Ishikawa (cell line): ENCODE measurements around the gene INO80.

Source experiments
- CREB1 ChIP-seq: IDR thresholded peaks from 2 replicates; pipeline ENCODE4 v1.6.1; 2012; ENCODE audit warnings: low read depth
- EGR1 ChIP-seq: IDR thresholded peaks from 2 replicates; pipeline ENCODE4 v1.6.1; 2012
- EP300 ChIP-seq: IDR thresholded peaks from 2 replicates; pipeline ENCODE4 v1.6.1; 2012; ENCODE audit warnings: borderline replicate concordance
- FOXM1 ChIP-seq: IDR thresholded peaks from 2 replicates; pipeline ENCODE4 v1.6.1; 2012; ENCODE audit warnings: low read depth, borderline replicate concordance
- NFIC ChIP-seq: IDR thresholded peaks from 2 replicates; pipeline ENCODE4 v1.6.1; 2012
- RAD21 ChIP-seq: IDR thresholded peaks from 2 replicates; pipeline ENCODE4 v1.6.1; 2012; ENCODE audit warnings: low read depth
- TAF1 ChIP-seq: IDR thresholded peaks from 2 replicates; pipeline ENCODE4 v1.6.1; 2012; ENCODE audit warnings: low read depth, mild to moderate bottlenecking
- TCF12 ChIP-seq: IDR thresholded peaks from 2 replicates; pipeline ENCODE4 v1.6.1; 2012; ENCODE audit warnings: low read depth
- TEAD4 ChIP-seq: IDR thresholded peaks from 2 replicates; pipeline ENCODE4 v1.6.1; 2012
- YY1 ChIP-seq: IDR thresholded peaks from 2 replicates; pipeline ENCODE4 v1.6.1; 2012; ENCODE audit warnings: low read depth
- ZBTB7A ChIP-seq: IDR thresholded peaks from 2 replicates; pipeline ENCODE4 v1.6.1; 2012; ENCODE audit warnings: low read depth
- TF ChIP-seq, protein P1 (sequence below): IDR thresholded peaks from 2 replicates; pipeline ENCODE4 v1.6.1; 2012; ENCODE audit warnings: low read depth, mild to moderate bottlenecking
- TF ChIP-seq, protein P2 (sequence below): IDR thresholded peaks from 2 replicates; pipeline ENCODE4 v1.6.1; 2012
- TF ChIP-seq, protein P3 (sequence below): IDR thresholded peaks from 2 replicates; pipeline ENCODE4 v1.6.1; 2012

DNA sequence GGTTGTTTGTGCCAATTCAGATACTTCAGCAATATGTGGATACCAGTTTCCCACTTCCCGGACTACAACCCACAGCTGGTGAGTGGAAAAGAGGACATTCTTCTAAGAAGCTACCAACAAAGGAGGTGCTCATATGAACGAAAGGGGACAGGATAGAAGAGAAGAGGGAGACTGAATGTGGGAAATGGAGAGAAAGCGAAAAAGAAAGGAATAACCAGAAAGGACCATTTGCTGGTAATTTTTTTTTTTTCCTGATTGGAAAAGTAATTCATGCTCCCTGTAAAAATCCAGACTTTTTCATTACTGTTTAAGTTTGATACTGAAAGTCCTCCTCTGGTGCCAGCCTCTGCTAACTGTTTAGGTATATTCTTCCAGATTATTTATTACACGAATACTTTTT, 164.3 kb downstream of the INO80 start:
- TF ChIP-seq NFIC: no peak
- TF ChIP-seq, protein P1, sequence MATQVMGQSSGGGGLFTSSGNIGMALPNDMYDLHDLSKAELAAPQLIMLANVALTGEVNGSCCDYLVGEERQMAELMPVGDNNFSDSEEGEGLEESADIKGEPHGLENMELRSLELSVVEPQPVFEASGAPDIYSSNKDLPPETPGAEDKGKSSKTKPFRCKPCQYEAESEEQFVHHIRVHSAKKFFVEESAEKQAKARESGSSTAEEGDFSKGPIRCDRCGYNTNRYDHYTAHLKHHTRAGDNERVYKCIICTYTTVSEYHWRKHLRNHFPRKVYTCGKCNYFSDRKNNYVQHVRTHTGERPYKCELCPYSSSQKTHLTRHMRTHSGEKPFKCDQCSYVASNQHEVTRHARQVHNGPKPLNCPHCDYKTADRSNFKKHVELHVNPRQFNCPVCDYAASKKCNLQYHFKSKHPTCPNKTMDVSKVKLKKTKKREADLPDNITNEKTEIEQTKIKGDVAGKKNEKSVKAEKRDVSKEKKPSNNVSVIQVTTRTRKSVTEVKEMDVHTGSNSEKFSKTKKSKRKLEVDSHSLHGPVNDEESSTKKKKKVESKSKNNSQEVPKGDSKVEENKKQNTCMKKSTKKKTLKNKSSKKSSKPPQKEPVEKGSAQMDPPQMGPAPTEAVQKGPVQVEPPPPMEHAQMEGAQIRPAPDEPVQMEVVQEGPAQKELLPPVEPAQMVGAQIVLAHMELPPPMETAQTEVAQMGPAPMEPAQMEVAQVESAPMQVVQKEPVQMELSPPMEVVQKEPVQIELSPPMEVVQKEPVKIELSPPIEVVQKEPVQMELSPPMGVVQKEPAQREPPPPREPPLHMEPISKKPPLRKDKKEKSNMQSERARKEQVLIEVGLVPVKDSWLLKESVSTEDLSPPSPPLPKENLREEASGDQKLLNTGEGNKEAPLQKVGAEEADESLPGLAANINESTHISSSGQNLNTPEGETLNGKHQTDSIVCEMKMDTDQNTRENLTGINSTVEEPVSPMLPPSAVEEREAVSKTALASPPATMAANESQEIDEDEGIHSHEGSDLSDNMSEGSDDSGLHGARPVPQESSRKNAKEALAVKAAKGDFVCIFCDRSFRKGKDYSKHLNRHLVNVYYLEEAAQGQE: no peak
- no peak for TF ChIP-seq FOXM1
- no peak for TF ChIP-seq RAD21
- no peak for TF ChIP-seq EP300
- TF ChIP-seq YY1: no peak
- TF ChIP-seq, protein P2, sequence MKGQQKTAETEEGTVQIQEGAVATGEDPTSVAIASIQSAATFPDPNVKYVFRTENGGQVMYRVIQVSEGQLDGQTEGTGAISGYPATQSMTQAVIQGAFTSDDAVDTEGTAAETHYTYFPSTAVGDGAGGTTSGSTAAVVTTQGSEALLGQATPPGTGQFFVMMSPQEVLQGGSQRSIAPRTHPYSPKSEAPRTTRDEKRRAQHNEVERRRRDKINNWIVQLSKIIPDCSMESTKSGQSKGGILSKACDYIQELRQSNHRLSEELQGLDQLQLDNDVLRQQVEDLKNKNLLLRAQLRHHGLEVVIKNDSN: no peak
- TF ChIP-seq, protein P3, sequence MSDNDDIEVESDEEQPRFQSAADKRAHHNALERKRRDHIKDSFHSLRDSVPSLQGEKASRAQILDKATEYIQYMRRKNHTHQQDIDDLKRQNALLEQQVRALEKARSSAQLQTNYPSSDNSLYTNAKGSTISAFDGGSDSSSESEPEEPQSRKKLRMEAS: no peak
- TF ChIP-seq TAF1: no peak
- no peak for TF ChIP-seq CREB1
- no peak for TF ChIP-seq TCF12
- no peak for TF ChIP-seq ZBTB7A
- TF ChIP-seq TEAD4: no peak
- TF ChIP-seq EGR1: no peak
